HG03066 (cell line): ENCODE results near the gene IQSEC2.

Experiments
- ATAC-seq: cut with Tn5 transposase; IDR thresholded peaks from one replicate; pipeline ENCODE4 v1.9.1; 2021; ENCODE audit warnings: low read depth; ENCODE audit not compliant: unreplicated experiment

Gene IQSEC2

DNA sequence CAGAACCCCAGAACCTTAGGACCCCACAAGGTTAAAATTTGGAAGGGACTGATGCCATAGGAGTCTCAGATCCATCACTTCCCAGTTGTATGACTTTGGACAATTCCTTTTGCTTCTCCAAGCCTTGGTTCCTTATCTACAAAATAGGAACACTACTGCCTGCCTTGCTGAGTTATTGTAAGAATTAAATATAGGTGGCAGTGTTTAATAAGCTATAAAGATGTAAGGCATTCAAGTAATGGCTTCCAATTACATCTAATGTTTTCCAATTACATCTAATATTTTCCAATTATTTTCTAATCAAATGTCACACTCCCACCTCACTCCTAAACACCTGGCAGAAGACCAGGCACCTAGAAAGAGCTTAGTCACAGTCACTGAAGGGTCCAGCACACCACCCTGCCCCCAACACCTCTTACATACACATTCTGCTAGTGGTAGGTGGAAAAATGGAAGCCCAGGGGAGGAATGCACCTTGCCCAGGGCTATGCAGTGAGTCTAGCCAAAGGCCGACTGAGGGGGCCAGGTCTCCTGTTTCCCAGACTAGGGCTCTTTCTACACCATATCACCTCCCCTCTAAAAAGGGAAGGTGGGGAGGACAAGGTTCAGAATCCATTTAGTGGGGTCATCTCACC lies 31.9 kb downstream of the IQSEC2 start:
- no peak for ATAC-seq

DNA sequence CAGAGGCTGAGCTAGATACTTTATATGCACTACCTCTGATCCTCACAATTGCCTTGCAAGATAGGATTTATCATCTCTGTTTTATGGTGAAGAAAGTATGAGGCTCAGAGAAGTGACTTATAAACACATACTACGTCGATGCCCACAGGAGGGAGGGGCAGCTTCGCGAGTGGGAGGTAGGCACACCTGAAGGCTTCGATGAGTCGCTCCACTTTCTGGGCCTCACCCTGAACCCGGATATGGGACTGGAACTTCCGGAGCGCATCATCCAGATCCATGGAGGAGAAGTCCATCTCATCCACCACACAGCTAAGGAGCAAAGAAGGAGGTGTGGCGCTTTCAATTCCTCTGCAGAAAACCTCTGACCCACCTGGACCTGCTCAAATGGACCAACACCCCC lies 33.5 kb downstream of the IQSEC2 start:
- ATAC-seq, result no peak

DNA sequence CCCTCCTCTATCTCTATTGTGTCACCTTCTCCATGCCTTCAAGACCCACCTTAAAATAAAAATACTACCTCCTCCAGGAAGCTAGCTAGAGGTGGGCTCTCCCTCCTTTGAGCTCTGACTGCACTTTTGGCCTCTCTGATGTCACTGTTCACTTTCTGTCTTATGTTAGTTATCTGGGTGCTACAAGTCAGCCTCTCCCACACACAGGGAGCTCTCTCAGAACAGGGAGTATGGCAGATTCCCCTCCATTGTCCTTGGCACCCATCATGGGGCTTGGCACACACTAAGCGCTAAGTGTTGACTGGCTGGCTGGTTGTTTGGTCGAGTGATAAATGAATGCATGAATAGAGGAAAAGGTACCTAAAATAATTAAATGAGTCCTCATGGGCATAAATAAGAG lies 35.2 kb downstream of the IQSEC2 start:
- no peak for ATAC-seq

DNA sequence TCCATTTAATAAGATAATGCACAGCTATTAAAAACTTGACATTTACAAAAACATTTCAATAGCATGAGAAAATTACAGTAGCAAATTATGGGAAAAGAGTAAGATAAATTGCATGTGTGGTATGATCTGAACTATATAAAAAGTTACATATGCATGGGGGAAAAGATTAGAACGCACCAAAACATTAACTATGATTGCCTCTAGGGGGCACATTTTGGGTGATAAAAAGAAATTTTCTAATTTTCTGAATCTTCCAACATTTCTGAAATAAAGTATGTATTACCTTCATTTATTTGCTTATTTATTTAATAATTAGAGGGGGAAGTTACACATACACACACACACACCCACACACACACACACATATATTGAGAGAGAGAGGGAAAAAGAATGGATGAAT lies 36.8 kb downstream of the IQSEC2 start:
- ATAC-seq, result no peak

DNA sequence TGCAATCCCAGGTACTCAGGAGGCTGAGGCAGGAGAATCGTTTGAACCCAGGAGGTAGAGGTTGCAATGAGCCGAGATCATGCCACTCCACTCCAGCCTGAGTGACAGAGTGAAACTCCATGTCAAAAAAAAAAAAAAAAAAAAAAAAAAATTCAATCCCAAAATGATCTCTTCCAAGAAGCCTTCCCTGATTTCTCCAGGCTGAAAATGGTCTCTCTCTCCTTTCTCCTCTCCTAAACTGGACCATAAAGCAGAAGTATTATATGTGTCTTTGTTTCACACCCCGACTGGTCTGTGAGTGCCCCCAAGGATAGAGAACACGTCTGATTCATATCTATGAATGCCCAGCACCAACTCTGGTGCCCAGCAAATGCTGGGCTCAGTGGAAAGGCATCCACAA lies 39.1 kb downstream of the IQSEC2 start:
- no peak for ATAC-seq

DNA sequence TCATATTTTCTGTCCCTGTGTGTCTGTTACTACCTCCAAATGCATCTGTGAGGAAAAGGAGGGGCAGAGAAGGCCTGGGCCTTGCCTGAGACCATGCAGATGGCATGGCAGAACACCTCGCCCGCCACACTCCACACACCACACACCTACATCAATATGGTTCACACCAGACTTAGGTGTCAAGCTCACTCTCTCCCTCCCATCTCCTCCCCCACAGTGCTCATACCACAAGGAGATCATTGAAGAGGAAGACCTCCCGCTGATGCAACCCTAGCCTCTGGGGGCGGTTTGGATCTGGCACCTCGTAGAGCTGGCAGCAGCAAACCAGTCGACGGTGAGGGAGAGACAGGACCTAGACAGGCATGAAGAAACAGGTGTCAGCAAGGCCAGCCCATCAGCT lies 39.8 kb downstream of the IQSEC2 start:
- ATAC-seq, result no peak

DNA sequence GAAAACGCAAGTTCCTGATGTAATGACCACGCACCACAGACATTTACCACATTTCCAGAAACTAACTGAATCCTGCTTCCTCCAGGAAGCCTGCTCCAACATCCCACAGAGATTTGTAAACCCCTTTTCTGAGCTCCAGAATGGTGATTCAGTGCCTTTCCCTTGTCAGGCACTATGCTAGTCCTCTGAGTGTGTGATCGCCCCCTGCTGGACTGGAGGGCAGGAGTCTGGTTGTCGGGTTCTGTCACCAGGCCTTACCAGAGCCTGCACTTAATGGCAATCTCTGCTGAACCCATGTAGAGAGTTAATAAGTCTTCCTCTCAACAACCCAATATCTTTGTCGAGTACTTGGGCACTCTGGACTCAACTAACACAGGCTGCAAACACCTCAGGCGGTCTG lies 41.9 kb downstream of the IQSEC2 start:
- ATAC-seq, result no peak

DNA sequence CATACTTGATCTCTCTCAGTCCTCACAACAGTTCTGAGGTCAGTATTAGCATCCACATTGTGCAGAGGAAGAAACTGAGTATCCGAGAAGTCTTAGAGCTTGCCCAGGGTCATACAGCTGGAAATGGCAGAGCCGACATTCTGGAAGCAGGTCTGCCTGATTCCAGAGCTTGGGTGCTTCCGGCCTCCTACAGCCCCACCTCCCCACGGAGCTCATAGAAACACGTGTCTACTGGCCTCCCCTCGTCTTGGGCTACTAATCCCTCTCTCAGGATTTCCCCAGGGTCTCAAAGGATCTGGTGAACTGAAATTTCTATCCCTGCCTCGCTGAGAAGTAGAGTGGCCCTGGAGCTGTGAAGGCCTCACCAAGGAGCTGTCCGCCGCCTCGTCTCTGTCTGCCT lies 44.3 kb downstream of the IQSEC2 start:
- no peak for ATAC-seq

DNA sequence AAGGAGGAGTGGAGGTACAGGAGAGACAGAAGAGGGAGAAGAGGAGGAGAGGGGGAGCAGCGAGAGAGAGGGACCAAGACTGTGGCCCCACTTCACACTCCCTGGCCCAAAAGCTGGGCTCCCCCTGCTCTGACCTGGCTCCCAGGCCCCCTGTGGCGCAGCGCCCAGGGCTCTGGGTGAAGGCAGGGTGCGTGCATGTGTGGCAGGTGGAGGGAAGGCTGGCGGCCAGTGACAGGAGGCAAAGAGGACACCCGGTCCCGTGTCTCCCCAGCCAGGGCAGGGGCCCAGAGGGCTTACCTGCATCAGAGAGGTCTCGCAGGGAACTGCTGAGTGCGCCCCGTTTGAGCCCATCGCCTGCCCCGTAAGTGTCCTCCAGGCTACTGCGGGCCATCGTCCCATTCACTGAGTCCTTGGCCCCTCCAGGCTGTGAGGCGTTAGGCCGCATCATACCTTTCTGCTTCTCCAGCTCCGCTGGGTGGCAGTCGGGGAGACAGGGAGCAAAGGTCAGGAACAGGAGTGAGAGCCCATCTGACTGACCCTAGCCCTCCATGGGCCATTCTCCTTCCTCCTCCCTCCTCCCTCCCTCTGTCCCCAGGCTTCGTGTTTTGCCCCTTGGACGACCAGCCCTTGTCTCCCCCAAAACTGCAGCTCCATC lies 45.2 kb downstream of the IQSEC2 start:
- no peak for ATAC-seq

DNA sequence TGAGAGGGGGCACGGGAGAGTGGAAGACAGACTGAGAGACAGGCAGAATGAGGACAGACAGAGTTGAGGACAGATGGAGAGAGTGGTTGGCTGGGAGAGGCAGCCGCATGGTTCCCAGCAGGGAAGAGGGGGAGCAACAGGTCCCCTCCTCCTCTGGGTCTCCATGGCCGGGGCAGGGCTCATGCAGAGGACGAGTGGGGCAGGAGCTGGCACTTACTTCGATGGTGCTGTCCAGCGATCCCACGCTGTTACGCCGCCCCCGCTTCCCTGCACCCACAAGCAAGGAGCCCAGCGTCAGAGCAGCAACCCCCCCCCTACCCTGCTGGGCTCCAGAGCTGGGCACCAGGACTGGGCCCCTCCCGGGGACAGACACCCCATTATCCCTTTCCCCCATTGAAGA lies 45.8 kb downstream of the IQSEC2 start:
- no peak for ATAC-seq

DNA sequence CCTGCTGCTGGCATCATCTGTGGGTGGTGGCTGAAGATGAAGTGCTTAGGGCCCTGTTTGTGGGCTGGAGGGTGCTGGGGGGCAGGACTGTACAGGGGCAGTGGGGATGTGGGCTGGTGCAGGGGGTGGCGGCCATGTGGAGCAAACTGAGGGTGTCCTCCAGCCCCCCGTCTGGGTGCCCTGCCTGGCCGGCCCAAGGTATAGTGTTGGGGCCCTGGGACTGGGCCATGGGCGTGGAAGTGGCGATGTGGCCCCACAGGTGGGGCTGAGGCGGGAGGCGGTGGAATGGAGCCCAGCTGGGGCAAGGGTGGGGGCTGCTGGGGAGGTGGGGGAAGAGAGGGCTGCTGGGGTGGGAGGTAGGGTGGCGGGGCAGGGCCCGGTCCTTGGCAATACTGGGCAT lies 46.9 kb downstream of the IQSEC2 start:
- ATAC-seq, result no peak

DNA sequence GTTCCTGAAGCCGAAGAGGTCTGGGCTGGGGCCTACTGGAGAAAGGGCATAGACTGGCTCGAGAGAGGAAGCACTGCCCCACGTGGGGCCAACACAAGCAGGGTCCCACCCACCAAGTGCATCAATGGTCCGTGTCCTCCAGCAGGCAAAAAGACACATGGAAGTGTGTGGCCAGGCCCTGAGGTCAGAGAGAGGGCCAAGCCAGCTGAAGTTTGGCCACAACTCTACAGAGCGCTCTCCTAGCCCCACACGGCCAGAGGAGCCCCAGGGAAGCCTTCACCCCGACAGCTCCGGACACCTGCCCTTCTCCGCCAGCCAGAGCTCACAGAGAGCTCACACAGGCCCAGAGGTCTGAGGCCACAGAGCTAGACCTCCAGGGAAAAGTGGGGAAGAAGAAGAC lies 47.8 kb downstream of the IQSEC2 start:
- ATAC-seq, result no peak

DNA sequence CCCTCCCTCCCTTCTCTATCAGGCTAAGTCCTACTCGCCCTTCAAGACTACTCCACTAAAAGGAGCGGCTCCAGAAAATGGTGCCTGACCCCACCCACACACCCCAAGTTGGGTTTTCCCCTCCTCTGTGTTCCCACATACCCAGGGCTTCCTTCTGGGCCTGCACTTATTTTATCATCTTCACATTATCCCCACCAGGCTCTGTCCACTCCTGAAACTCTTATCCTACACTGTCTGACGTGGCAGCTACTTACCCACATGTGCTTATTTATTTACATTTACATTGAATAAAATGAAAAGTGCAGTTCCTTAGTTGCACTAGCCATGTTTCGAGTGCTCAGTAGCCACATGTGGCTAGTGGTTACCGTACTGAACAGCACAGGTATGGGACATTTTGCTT lies 51.3 kb downstream of the IQSEC2 start:
- no peak for ATAC-seq

DNA sequence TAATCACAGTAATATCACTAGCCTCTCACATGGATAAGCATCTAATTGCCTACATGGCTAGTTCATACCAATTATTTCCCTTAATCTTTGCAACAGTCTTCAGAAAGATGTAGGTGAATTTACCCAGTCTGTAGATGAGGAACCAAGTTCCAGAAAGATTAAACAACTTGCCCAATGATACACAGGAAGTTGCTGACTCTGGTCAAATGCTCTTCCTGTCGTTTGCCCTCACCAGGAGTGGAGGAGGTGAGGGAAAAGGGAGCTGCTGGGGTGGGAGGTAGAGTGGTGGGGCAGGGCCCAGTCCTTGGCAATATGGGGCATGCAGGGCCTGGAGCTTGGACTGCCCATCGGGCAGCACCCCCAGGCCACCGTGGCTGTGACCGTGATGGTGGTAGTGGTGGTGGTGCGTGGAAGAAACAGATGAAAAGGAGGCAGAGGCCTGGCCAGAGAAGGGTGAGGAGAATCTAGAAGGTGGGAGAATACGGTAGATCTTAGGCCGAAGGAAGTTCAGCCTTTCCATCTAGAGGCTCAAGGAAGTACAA lies 54.1 kb downstream of the IQSEC2 start:
- ATAC-seq, result no peak

DNA sequence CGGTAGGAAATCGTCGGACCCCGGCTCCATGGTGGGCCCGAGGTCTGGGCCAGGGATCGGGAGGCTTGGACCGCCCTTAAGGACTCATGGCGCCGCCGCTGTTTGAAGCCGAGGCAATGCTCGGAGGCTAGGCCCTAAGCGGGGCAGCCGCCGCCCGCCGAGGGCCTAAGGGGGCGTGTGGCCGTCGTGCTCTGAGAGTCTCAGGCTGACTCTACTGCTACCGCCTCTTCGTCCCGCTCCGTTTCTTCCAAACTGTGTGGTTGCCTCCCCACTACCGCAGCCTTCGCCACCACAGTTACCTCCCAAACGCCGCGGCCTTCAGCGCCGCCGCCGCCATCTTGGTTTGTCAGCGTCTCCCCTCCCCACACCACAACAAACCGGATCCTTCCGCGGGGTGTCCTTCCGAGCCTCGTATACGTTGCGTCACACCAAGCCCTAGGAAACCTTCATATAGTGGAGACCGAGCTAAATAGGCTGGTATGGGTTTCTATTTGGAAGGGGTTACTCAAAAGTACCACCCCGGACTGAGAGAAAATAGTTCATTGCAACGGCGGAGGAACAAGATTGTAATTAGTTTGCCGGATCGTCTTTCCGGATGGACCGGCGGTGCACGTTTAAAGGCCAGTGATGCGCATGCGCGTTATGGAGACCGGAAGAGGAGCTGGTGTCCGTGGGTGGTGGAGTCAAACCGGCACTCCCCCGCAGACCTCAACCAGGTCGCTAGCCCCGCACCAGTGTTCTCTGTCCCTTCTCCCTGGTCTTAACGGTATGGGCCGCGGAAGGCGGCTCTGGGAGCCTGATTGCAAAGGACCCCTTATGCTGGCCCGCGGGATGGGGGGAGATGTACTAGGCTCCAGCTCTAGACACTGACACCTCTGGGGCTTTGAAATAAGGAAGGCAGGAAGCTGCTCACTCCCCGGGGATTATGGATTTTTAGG lies 56.3 kb downstream of the IQSEC2 start, which contains the start of gene KDM5C:
Gene KDM5C, minus strand, starts transcription at position 348 of the 938 bp plus-strand sequence. Its CDS starts 318 bp downstream, at position 30.
- ATAC-seq, result peak; percentile 77

DNA sequence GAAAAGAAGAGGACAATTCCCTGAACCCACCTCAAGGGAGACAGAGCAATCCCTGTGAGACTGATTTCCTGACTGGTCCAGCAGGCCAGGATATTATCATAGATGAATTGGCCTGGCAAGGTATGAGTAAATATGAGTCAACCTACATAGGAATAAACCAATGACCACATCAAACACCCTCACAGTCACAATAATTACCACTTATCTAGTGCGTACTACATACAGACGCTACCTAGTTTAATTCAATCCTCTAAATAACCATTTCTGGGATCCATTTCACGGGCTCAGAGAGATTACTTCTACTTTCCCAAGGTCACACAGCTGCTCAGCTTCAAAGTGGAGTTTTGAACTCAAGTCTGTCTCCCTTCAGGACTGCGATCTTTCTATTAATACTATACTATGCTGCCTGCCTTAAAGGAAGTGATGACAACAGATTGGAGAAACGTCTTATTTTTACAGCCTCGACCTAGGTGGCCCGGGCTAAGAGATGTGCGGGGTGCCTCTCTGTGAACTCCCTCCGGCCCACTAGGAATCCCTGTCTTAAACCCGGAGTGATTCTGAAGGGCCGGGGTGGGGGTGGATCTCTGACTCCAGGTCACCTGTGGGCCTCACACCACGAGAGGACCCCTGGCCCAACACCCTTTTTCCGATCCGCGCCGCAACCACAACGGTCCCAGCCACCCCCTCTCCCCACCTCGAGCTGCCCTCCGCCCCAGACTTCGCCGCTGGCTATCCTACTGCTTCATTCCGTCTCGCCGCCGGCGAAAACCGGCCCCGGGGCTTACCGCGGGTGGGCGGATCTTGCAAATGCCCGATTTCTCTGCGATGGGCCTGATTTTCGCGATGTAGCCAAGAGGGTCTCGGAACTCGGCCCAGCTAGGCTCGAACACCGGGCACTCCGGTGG lies 57.2 kb downstream of the IQSEC2 start:
- ATAC-seq, result no peak

DNA sequence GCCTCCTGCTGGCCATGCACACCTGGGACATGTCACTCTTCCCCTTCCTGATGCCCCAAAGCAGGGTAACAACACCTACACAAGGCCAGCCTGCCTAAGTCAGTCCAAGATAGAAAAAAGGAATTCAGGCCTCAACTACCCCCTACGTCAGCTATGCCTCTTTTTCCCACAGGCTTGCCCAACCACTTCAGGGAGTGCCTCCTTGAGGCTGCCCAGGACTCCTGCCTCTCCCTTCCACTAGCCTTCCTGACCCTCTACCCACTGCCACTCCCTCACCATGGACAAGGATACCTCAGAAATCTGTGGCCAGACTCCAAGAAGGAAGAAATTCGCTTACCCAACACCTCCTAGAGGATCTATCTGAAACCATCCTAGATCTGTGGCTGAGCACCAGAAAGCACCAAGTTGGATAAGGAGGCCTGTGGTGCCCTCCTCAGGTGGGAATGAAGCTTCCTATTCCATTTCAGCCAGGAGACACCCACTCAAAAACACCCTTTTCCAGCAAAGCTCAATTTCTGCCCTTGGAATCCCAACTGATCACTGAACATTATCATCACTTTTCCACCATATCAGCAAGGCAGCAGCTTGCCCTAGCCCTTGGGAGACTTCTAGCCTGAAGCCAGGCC lies 58.2 kb downstream of the IQSEC2 start:
- no peak for ATAC-seq
